DND-41 (cell line): ENCODE results near the gene SLC66A2.

ENCODE experiments used
- EZH2 ChIP-seq: IDR thresholded peaks from 3 replicates; pipeline ENCODE4 v1.6.1; 2012; ENCODE audit warnings: borderline replicate concordance, low read depth, mild to moderate bottlenecking, moderate library complexity, low read length, inconsistent platforms; ENCODE audit not compliant: severe bottlenecking
- TF ChIP-seq, protein P1 (sequence below): IDR thresholded peaks from 2 replicates; pipeline ENCODE4 v1.5.1; 2012; ENCODE audit warnings: borderline replicate concordance, low read length, moderate library complexity, mild to moderate bottlenecking; ENCODE audit not compliant: poor library complexity, severe bottlenecking; ENCODE audit errors: extremely low read depth

DNA sequence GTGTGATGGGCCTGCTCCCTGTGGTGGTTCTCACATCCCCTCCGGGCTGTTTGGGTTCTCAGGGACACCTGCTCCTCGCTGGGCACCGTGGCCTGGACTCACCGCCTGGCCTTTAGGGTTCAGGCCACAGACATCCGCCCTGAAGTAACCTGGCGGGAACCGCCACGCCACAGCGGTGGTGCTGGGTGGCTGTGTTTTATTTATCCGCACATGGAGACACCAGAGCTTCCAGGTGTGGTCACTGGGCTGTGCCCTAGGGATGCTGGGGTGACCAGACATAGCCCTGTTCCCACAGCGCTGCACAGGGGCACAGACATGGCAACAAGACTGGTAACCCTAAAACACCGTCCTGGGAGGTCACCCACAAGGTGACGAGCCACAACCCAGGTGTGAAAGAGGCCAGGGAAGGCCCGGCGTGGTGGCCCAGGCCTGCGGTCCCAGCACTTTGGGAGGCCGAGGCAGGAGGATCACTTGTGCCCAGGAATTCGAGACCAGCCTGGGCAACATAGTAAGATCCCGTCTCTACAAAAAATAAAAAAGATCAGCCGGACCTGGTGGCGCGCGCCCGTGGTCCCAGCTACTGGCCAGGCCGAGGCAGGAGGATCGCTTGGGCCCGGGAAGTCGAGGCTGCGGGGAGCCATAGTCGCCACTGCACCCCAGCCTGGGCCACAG lies 12.3 kb upstream of the SLC66A2 start:
- TF ChIP-seq, protein P1, sequence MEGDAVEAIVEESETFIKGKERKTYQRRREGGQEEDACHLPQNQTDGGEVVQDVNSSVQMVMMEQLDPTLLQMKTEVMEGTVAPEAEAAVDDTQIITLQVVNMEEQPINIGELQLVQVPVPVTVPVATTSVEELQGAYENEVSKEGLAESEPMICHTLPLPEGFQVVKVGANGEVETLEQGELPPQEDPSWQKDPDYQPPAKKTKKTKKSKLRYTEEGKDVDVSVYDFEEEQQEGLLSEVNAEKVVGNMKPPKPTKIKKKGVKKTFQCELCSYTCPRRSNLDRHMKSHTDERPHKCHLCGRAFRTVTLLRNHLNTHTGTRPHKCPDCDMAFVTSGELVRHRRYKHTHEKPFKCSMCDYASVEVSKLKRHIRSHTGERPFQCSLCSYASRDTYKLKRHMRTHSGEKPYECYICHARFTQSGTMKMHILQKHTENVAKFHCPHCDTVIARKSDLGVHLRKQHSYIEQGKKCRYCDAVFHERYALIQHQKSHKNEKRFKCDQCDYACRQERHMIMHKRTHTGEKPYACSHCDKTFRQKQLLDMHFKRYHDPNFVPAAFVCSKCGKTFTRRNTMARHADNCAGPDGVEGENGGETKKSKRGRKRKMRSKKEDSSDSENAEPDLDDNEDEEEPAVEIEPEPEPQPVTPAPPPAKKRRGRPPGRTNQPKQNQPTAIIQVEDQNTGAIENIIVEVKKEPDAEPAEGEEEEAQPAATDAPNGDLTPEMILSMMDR: no peak
- TF ChIP-seq EZH2: no peak
